ENCODE measurements around the gene EHD3.

DNA sequence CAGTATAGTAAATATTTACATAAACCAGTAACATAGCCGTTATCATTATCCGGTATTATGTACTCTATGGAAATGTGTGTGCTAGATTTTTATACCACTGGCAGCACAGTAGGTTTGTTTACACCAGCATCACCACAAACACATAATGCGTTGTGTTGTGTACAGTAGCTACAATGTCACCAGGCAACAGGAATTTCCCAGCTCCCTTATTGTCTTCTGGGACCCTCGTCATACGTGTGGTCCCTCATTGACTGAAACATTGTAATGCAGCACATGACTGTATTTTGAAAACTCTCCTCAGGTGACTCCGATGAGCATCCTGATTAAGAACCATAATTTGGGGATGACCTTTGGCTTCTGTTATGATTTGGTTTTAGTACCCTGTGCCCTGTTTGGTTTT is 31.3 kb downstream of the EHD3 start:
- no peak for TF ChIP-seq SNAI2 (CRISPR knock-in tag; IDR thresholded peaks at IDR 0.05)
- TF ChIP-seq ESRRG (CRISPR knock-in tag; IDR thresholded peaks at IDR 0.05): no peak
- no peak for TF ChIP-seq OSR1 (CRISPR knock-in tag; IDR thresholded peaks at IDR 0.05)
- no peak for TF ChIP-seq ZFP3 (CRISPR knock-in tag; IDR thresholded peaks at IDR 0.05)
- no peak for TF ChIP-seq ARNTL (CRISPR knock-in tag; IDR thresholded peaks at IDR 0.05; ENCODE audit: borderline replicate concordance, low read depth)
- TF ChIP-seq ZNF70 (CRISPR knock-in tag; IDR thresholded peaks at IDR 0.05): no peak
- TF ChIP-seq BACH2 (CRISPR knock-in tag; IDR thresholded peaks at IDR 0.05; ENCODE audit: borderline replicate concordance): no peak

All from SK-N-SH treated with all-trans-retinoic acid at 6 μM for 48 hours (cell line).